Measurements from ENCODE around the gene MUTYH. TPM values are rescaled to one million over a fixed set of nuclear protein-coding genes. Genes with fewer than 3 reads are reported as not detected.

MUTYH gene
- total RNA-seq, 4 donors from 2014 or later = 28.7 to 78.2 (median 49.0) TPM

DNA sequence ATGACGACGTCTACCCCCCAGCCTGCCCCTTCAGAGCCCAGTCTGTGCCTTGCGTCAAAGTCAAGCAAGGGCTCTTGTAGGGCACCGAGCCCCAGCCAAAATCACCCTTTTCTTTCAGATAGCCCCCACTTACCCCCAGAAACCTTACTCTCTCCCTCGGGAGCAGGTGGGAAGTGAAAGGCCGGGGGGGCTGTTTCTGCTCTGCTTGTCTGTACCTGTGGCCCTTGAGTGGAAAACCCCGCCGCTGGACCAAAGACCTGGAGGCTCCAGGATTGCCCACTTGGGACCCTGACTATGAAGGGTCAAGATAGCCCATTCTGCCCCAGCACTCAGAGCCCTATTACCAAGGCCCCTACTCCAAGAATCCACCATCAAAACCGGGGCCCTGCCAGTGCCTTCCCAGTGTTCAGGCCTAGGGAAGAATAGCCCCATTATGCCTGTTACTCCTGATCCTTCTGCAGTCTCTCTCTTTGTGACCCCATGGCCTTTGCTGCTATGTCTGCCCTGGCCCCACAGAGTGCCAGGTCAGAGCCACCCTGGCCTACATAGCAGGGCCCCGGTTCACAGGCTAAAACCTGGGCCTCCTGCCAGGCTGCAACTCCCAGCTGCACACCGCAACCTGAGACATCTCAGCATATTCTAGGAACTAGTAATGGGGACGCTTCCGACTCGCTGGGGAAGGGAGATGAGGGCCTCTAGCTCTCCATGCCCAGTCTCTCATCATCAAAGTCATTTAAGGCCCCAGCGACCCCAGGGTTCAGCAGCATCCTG lies 35.7 kb downstream of the MUTYH start:
- DNase-seq = peak; percentile 54
- intact Hi-C loops (cut with DNase I; ENCODE audit: low total_unique reads) (loop anchor here (5.0 kb wide), 1 partner anchor 527 kb away; the partner anchor contains the start of gene RPS8), in situ Hi-C loops (cut with MboI; ENCODE audit: low pct_ligation_motif_present in 1 of 4, low pct_unique_long_range_greater_than_20kb in 1 of 4, low sequenced_read_pairs in 3 of 4) (loop anchor here in 3 of 4 donors (5.0 to 25.0 kb wide), 4 partner anchors 287 to 517 kb away; partner anchors contain the start of genes BEST4 (in 2 of the 3), RPS8 (in 2 of the 3), HECTD3 (in 1 of the 3) and PTCH2 (in 1 of the 3))
- Histone ChIP-seq H3K4me3 (peak overlapping the region; percentile 52 to 94 (median 67)), H3K36me3 (no peaks in the 10 kb centered on the region), H3K4me1 (peaks cover 8 to 16% (median 10%) of the 10 kb centered on the region in 4 donors), H3K9me3 (no peaks in the 10 kb centered on the region), H3K27me3 (no peaks in the 10 kb centered on the region), H3K27ac (peak overlapping the region; percentile 85 to 98 (median 92))
- WGBS, 2 donors (ENCODE audit: low coverage in 1 of 2) = 33% methylated on average over 15 of the region's 15 CpGs; no CpG with 5 or more reads in 1 of the 2 donors
- TF ChIP-seq POLR2A (IDR thresholded peaks at IDR 0.05) = no peak
- TF ChIP-seq CTCF (IDR thresholded peaks at IDR 0.05) = peak in 2 of 5 experiments; percentile 20 to 29

- no peaks in the 10 kb centered on the region for H3K9me3 ChIP-seq
- intact Hi-C loops (cut with DNase I; ENCODE audit: low total_unique reads) = loop anchor here (5.0 kb wide), 1 partner anchor 526 kb away; the partner anchor contains the start of gene RPS8
- H3K36me3 ChIP-seq = no peaks in the 10 kb centered on the region
- peak; percentile 86 for TF ChIP-seq POLR2A (IDR thresholded peaks at IDR 0.05)
- TF ChIP-seq CTCF (IDR thresholded peaks at IDR 0.05) = peak; percentile 58 to 93 (median 75)
- peak; percentile 52 to 84 (median 71) for TF ChIP-seq POLR2AphosphoS5 (IDR thresholded peaks at IDR 0.05)
- TF ChIP-seq EP300 (IDR thresholded peaks at IDR 0.05; ENCODE audit: low read depth) = no peak
- DNase-seq = peak; percentile 99
- peaks cover 8 to 16% (median 10%) of the 10 kb centered on the region in 4 donors for H3K4me1 ChIP-seq
- WGBS, 2 donors (ENCODE audit: low coverage in 1 of 2) = 0% methylated on average over 11 to 35 of the region's 68 CpGs
- peak overlapping the region; percentile 85 to 98 (median 92) for H3K27ac ChIP-seq
- no peaks in the 10 kb centered on the region for H3K27me3 ChIP-seq
- in situ Hi-C loops (cut with MboI; ENCODE audit: low pct_ligation_motif_present in 1 of 4, low pct_unique_long_range_greater_than_20kb in 1 of 4, low sequenced_read_pairs in 3 of 4) = loop anchor here in 3 of 4 donors (5.0 to 25.0 kb wide), 4 partner anchors 286 to 516 kb away; partner anchors contain the start of genes BEST4 (in 2 of the 3), RPS8 (in 2 of the 3), HECTD3 (in 1 of the 3) and PTCH2 (in 1 of the 3)
- H3K4me3 ChIP-seq = peak overlapping the region; percentile 52 to 94 (median 70)
Measured at GRCh38 chr1:45303520-45304310, 36.5 kb downstream of the MUTYH start.

GRCh38 chr1:45302505-45303150 lies 37.6 kb downstream of the MUTYH start:
- Histone ChIP-seq H3K27me3 (no peaks in the 10 kb centered on the region), H3K36me3 (no peaks in the 10 kb centered on the region), H3K9me3 (no peaks in the 10 kb centered on the region), H3K27ac (peak overlapping the region; percentile 85 to 98 (median 92)), H3K4me1 (peaks cover 8 to 16% (median 10%) of the 10 kb centered on the region in 4 donors), H3K4me3 (peak overlapping the region in 3 of 4 donors; percentile 52 to 94 (median 61))
- TF ChIP-seq EP300 (IDR thresholded peaks at IDR 0.05; ENCODE audit: low read depth) = no peak
- in situ Hi-C loops (cut with MboI; ENCODE audit: low pct_ligation_motif_present in 1 of 4, low pct_unique_long_range_greater_than_20kb in 1 of 4, low sequenced_read_pairs in 3 of 4) = loop anchor here in 3 of 4 donors (5.0 to 25.0 kb wide), 4 partner anchors 285 to 515 kb away; partner anchors contain the start of genes BEST4 (in 2 of the 3), RPS8 (in 2 of the 3), HECTD3 (in 1 of the 3) and PTCH2 (in 1 of the 3)
- 81 to 83% methylated on average over 6 to 16 of the region's 16 CpGs for WGBS, 2 donors (ENCODE audit: low coverage in 1 of 2)
- no peak for DNase-seq
- intact Hi-C loops (cut with DNase I; ENCODE audit: low total_unique reads) = loop anchor here (5.0 kb wide), 1 partner anchor 525 kb away; the partner anchor contains the start of gene RPS8

GRCh38 chr1:45300669-45300997 lies 39.6 kb downstream of the MUTYH start:
- Histone ChIP-seq H3K27me3 (no peaks in the 10 kb centered on the region), H3K36me3 (no peaks in the 10 kb centered on the region), H3K4me1 (peaks cover 8 to 16% (median 10%) of the 10 kb centered on the region in 4 donors), H3K27ac (no peak overlapping the region), H3K9me3 (no peaks in the 10 kb centered on the region), H3K4me3 (no peak overlapping the region)
- DNase-seq = no peak
- TF ChIP-seq CTCF (IDR thresholded peaks at IDR 0.05) (no peak), POLR2A (IDR thresholded peaks at IDR 0.05) (no peak), EP300 (IDR thresholded peaks at IDR 0.05; ENCODE audit: low read depth) (no peak), POLR2AphosphoS5 (IDR thresholded peaks at IDR 0.05) (no peak)
- in situ Hi-C loops (cut with MboI; ENCODE audit: low pct_ligation_motif_present in 1 of 4, low pct_unique_long_range_greater_than_20kb in 1 of 4, low sequenced_read_pairs in 3 of 4) (loop anchor here in 3 of 4 donors (5.0 to 25.0 kb wide), 4 partner anchors 283 to 513 kb away; partner anchors contain the start of genes BEST4 (in 2 of the 3), RPS8 (in 2 of the 3), HECTD3 (in 1 of the 3) and PTCH2 (in 1 of the 3)), intact Hi-C loops (cut with DNase I; ENCODE audit: low total_unique reads) (loop anchor here (1.0 to 5.0 kb wide), 2 partner anchors 286 to 523 kb away; partner anchors contain the start of gene RPS8)
- 79 to 83% methylated on average over 2 of the region's 2 CpGs for WGBS, 2 donors (ENCODE audit: low coverage in 1 of 2)

All from transverse colon (tissue), 4 donors.